IMR-90 (cell line): ENCODE results near the gene SPTLC1. TPM values are rescaled to one million over a fixed set of nuclear protein-coding genes. Genes with fewer than 3 reads are reported as not detected.

Experiments
- ATAC-seq: fragments of 200-7000 bp; cut with Tn5 transposase; 2 replicates; pipeline ENCODE4 v1.9.1; 2020; ENCODE audit warnings: low read depth, mild to moderate bottlenecking, moderate library complexity
- BruUV-seq: library from RNA; stranded (reverse); fragments of 400-500 nt; replicated peaks from 2 replicates; lab custom pipeline; 2021; lab: Mats Ljungman, UMichigan
- CTCF ChIA-PET: fragments of 300-600 bp; formaldehyde crosslinking; extraction: SDS; loops from one replicate; lab custom pipeline; 2021; ENCODE audit warnings: antibody characterized with exemption; lab: Yijun Ruan, JAX
- POLR2A ChIA-PET: fragments of 300-600 bp; sonication (Branson Sonifier 250); formaldehyde crosslinking; loops from one replicate; lab custom pipeline; 2022; ENCODE audit warnings: antibody characterized with exemption; ENCODE audit not compliant: unreplicated experiment; lab: Charles Lee
- DNase-seq: peaks from one replicate; pipeline ENCODE4 v3.0.0; 2013
- H2AFZ ChIP-seq: replicated peaks from 2 replicates; pipeline ENCODE3; 2013; ENCODE audit warnings: low read length, mild to moderate bottlenecking; ENCODE audit not compliant: poor library complexity
- H2AK5ac ChIP-seq: 2 replicates; pipeline ENCODE4 v1.6.1; 2013; ENCODE audit warnings: low read depth, low read length, inconsistent platforms
- H2AK9ac ChIP-seq: replicated peaks from 2 replicates; pipeline ENCODE3; 2013; ENCODE audit warnings: mild to moderate bottlenecking, low read depth, low read length, moderate library complexity; ENCODE audit not compliant: poor library complexity
- H2BK120ac ChIP-seq: 2 replicates; pipeline ENCODE4 v1.6.1; 2013; ENCODE audit warnings: low read depth, low read length, inconsistent platforms
- H2BK15ac ChIP-seq: 3 replicates; pipeline ENCODE4 v1.6.1; 2013; ENCODE audit warnings: low read depth, low read length, inconsistent platforms
- H2BK20ac ChIP-seq: 2 replicates; pipeline ENCODE4 v1.6.1; 2013; ENCODE audit warnings: low read depth, mild to moderate bottlenecking, inconsistent platforms, low read length, moderate library complexity
- H2BK5ac ChIP-seq: 2 replicates; pipeline ENCODE4 v1.6.1; 2013; ENCODE audit warnings: mild to moderate bottlenecking, low read depth, low read length, inconsistent platforms; ENCODE audit not compliant: poor library complexity, severe bottlenecking
- H3K14ac ChIP-seq: replicated peaks from 2 replicates; pipeline ENCODE4 v1.6.1; 2013; ENCODE audit warnings: low read depth, low read length, inconsistent platforms
- H3K18ac ChIP-seq: 2 replicates; pipeline ENCODE4 v1.6.1; 2013; ENCODE audit warnings: low read depth, low read length, control low read depth
- H3K23ac ChIP-seq: 2 replicates; pipeline ENCODE4 v1.6.1; 2013; ENCODE audit warnings: low read depth, low read length, inconsistent platforms
- H3K27ac ChIP-seq: 2 replicates; pipeline ENCODE4 v1.5.1; 2013; ENCODE audit warnings: mild to moderate bottlenecking, control low read depth, low read length; ENCODE audit not compliant: insufficient read depth
- H3K27me3 ChIP-seq: 2 replicates; pipeline ENCODE4 v1.6.1; 2013; ENCODE audit warnings: low read length; ENCODE audit not compliant: control insufficient read depth, insufficient read depth
- H3K36me3 ChIP-seq: 2 replicates; pipeline ENCODE4 v1.6.1; 2013; ENCODE audit warnings: low read length, mixed read lengths; ENCODE audit not compliant: control insufficient read depth, insufficient read depth
- H3K4ac ChIP-seq: 2 replicates; pipeline ENCODE4 v1.6.1; 2013; ENCODE audit warnings: low read depth, low read length, inconsistent platforms
- H3K4me1 ChIP-seq: 2 replicates; pipeline ENCODE4 v1.6.1; 2013; ENCODE audit warnings: low read length, mixed read lengths; ENCODE audit not compliant: control insufficient read depth, insufficient read depth
- H3K4me2 ChIP-seq: 2 replicates; pipeline ENCODE4 v1.6.1; 2013; ENCODE audit warnings: low read depth, mild to moderate bottlenecking, control low read depth, low read length, moderate library complexity
- H3K4me3 ChIP-seq: 2 replicates; pipeline ENCODE4 v1.5.1; 2013; ENCODE audit warnings: low read depth, mild to moderate bottlenecking, control low read depth, low read length, moderate library complexity; ENCODE audit not compliant: insufficient read depth
- H3K56ac ChIP-seq: 2 replicates; pipeline ENCODE4 v1.6.1; 2013; ENCODE audit warnings: low read length, inconsistent platforms; ENCODE audit not compliant: insufficient read depth; ENCODE audit errors: extremely low read depth
- H3K79me1 ChIP-seq, 2 experiments: 2 replicates each; pipeline ENCODE4 v1.6.1; 2013; ENCODE audit warnings: low read length in 2 of 2, inconsistent platforms in 1 of 2, low read depth in 1 of 2
- H3K9ac ChIP-seq: 2 replicates; pipeline ENCODE4 v1.6.1; 2013; ENCODE audit warnings: low read depth, low read length, control low read depth
- H3K9me1 ChIP-seq: 2 replicates; pipeline ENCODE4 v1.6.1; 2013; ENCODE audit warnings: low read length, inconsistent platforms; ENCODE audit not compliant: insufficient read depth
- H3K9me3 ChIP-seq: 2 replicates; pipeline ENCODE4 v1.6.1; 2013; ENCODE audit warnings: low read length; ENCODE audit not compliant: control insufficient read depth, insufficient read depth
- H4K20me1 ChIP-seq: 2 replicates; pipeline ENCODE4 v1.6.1; 2013; ENCODE audit warnings: low read length, inconsistent platforms; ENCODE audit not compliant: insufficient read depth
- H4K5ac ChIP-seq: 2 replicates; pipeline ENCODE4 v1.6.1; 2013; ENCODE audit warnings: mild to moderate bottlenecking, low read depth, low read length, control low read depth
- H4K8ac ChIP-seq, 2 experiments: 2 replicates each; pipeline ENCODE4 v1.6.1; 2013; ENCODE audit warnings: low read depth in 2 of 2, low read length in 2 of 2, control low read depth in 1 of 2, inconsistent platforms in 1 of 2
- H4K91ac ChIP-seq: 2 replicates; pipeline ENCODE4 v1.6.1; 2013; ENCODE audit warnings: low read depth, low read length, inconsistent platforms; ENCODE audit not compliant: insufficient read depth
- BHLHE40 ChIP-seq: fragments of 150-350 bp; IDR thresholded peaks from 2 replicates; pipeline ENCODE4 v1.6.1; 2016; ENCODE audit warnings: mild to moderate bottlenecking, low read depth, low read length
- CEBPB ChIP-seq: IDR thresholded peaks from 2 replicates; pipeline ENCODE4 v1.6.1; 2012; ENCODE audit warnings: low read depth, low read length, improper control_type of control experiment
- CHD1 ChIP-seq: IDR thresholded peaks from 2 replicates; pipeline ENCODE4 v1.6.1; 2012; ENCODE audit warnings: low read depth, low read length, improper control_type of control experiment
- FOS ChIP-seq: fragments of 150-350 bp; IDR thresholded peaks from 2 replicates; pipeline ENCODE4 v1.6.1; 2016; ENCODE audit warnings: low read depth, low read length
- MAFK ChIP-seq: IDR thresholded peaks from 2 replicates; pipeline ENCODE4 v1.6.1; 2012; ENCODE audit warnings: low read depth, low read length, improper control_type of control experiment
- MAZ ChIP-seq: IDR thresholded peaks from 2 replicates; pipeline ENCODE4 v1.6.1; 2012; ENCODE audit warnings: low read depth, mild to moderate bottlenecking, low read length, improper control_type of control experiment, moderate library complexity, borderline replicate concordance
- MXI1 ChIP-seq: IDR thresholded peaks from 2 replicates; pipeline ENCODE4 v1.6.1; 2012; ENCODE audit warnings: low read depth, mild to moderate bottlenecking, low read length, moderate library complexity, borderline replicate concordance
- NFE2L2 ChIP-seq: fragments of 150-350 bp; IDR thresholded peaks from 2 replicates; pipeline ENCODE4 v1.6.1; 2016; ENCODE audit warnings: low read depth, mild to moderate bottlenecking, low read length
- POLR2A ChIP-seq: IDR thresholded peaks from 2 replicates; pipeline ENCODE4 v1.6.1; 2012; ENCODE audit warnings: mild to moderate bottlenecking, low read depth, low read length
- RAD21 ChIP-seq: IDR thresholded peaks from 2 replicates; pipeline ENCODE4 v1.6.1; 2012; ENCODE audit warnings: low read length, improper control_type of control experiment
- RCOR1 ChIP-seq: IDR thresholded peaks from 2 replicates; pipeline ENCODE4 v1.6.1; 2012; ENCODE audit warnings: mild to moderate bottlenecking, low read length, improper control_type of control experiment; ENCODE audit not compliant: insufficient replicate concordance
- RFX5 ChIP-seq: IDR thresholded peaks from 2 replicates; pipeline ENCODE4 v1.8.0; 2012; ENCODE audit warnings: low read depth, mild to moderate bottlenecking, low read length, moderate library complexity
- SMC3 ChIP-seq: fragments of 150-350 bp; IDR thresholded peaks from 2 replicates; pipeline ENCODE4 v1.6.1; 2016; ENCODE audit warnings: low read depth, mild to moderate bottlenecking, antibody characterized with exemption, low read length, moderate library complexity
- WGBS, 2 experiments: methylation state at CpG; one replicate each; pipeline versions ENCODE4 v1.1.5 to v1.1.7; 2013; ENCODE audit warnings: missing lambda C conversion rate in 2 of 2; ENCODE audit not compliant: insufficient read length in 1 of 2; ENCODE audit errors: extremely low coverage in 2 of 2; 5-methylcytosine and 5-hydroxymethylcytosine counted together
- dilution Hi-C: fragments of 300-500 bp; cut with HindIII; formaldehyde crosslinking; loops from one replicate; pipeline ENCODE4 v1.14.3; 2018; ENCODE audit warnings: low sequenced_read_pairs; ENCODE audit not compliant: unreplicated experiment
- in situ Hi-C: fragments of 300-500 bp; cut with MboI; formaldehyde crosslinking; loops from 3 replicates; pipeline ENCODE4 v1.14.3; 2019; ENCODE audit warnings: low sequenced_read_pairs, inconsistent platforms, mixed read lengths
- intact Hi-C: fragments of 100-400 bp; cut with micrococcal nuclease; formaldehyde crosslinking; loops from 2 replicates; pipeline ENCODE4 v1.10.0; 2022
- polyA plus RNA-seq, 3 experiments: library from polyadenylated mRNA; depleted of rRNA; stranded (reverse); fragments of >200 nt; gene quantifications; 2 replicates each; pipeline ENCODE4 v1.2.3, GENCODE V29; 2012; ENCODE audit warnings: low replicate concordance in 1 of 3
- total RNA-seq: library from RNA; depleted of rRNA; stranded (reverse); fragments of >200 nt; gene quantifications from 2 replicates; pipeline ENCODE4 v1.2.3, GENCODE V29; 2012
- TF ChIP-seq, protein P1 (sequence below): conservative IDR thresholded peaks from 2 replicates; pipeline ENCODE4 v1.5.1; 2012; ENCODE audit warnings: mild to moderate bottlenecking, low read depth, low read length, improper control_type of control experiment
- TF ChIP-seq, protein P2 (sequence below): fragments of 150-350 bp; IDR thresholded peaks from 2 replicates; pipeline ENCODE4 v1.6.1; 2016; ENCODE audit warnings: low read depth, mild to moderate bottlenecking, low read length, moderate library complexity, borderline replicate concordance

Gene SPTLC1
- total and polyA plus RNA-seq, 2 of the 4 experiments (the other 2 are of a cell fraction) = 65.7 to 92.7 TPM

DNA sequence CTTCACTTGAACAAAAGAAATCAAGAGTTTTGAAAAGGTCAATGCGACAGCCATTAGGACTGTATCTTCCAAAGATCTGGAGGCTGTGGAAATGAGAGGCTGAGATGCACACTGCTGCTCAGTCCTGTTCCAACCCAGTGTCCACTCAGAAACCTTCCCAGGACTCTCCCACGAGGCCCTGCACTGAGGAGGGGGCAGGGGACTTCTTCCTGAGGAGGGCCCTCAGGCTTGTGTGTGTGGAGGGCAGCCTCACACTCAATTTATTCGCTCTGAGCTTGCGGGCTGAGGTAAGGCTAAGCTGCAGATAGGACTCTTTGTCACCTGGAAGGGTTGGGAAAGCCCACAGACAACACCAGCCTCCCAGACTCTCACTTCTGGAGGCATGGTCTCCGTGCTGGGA, 95.6 kb downstream of the SPTLC1 start:
- in situ Hi-C loops = no loop called here
- CTCF ChIA-PET = interaction anchor here (0.6 kb wide), 1 partner anchor 15 kb away, joined by 5 read pairs; no protein-coding TSS in a partner anchor

More for the DNA sequence above, 95.6 kb downstream of the SPTLC1 start:
- Histone ChIP-seq H3K9me1 (no peaks in the 10 kb centered on the region), H3K23ac (no peak overlapping the region), H3K27ac (no peak overlapping the region), H3K79me1 (no peaks in the 10 kb centered on the region), H4K5ac (no peak overlapping the region), H2AFZ (no peak overlapping the region), H3K56ac (no peak overlapping the region), H3K18ac (no peak overlapping the region), H3K9me3 (no peaks in the 10 kb centered on the region), H3K4ac (no peak overlapping the region), H3K4me1 (no peaks in the 10 kb centered on the region), H4K8ac (no peak overlapping the region), H4K20me1 (no peaks in the 10 kb centered on the region), H3K4me3 (no peak overlapping the region), H3K4me2 (no peak overlapping the region), H2AK5ac (no peak overlapping the region), H2BK15ac (no peak overlapping the region), H2BK5ac (no peak overlapping the region), H3K14ac (no peak overlapping the region), H4K91ac (no peak overlapping the region), H3K36me3 (no peaks in the 10 kb centered on the region), H2BK120ac (no peak overlapping the region), H2BK20ac (no peak overlapping the region), H2AK9ac (no peak overlapping the region), H3K9ac (no peak overlapping the region), H3K27me3 (peaks cover 12% of the 10 kb centered on the region)
- ATAC-seq = no peak
- intact Hi-C loops = no loop called here
- BruUV-seq = no TSS peak
- 100% methylated on average over 1 of the region's 5 CpGs; no CpG with 5 or more reads in 1 of the 2 experiments for WGBS, 2 experiments
- DNase-seq = no peak
- dilution Hi-C loops = no loop called here
- TF ChIP-seq MAZ = no peak
- TF ChIP-seq CEBPB = no peak
- no peak for TF ChIP-seq RFX5
- no peak for TF ChIP-seq FOS
- TF ChIP-seq MAFK = no peak
- no peak for TF ChIP-seq MXI1
- TF ChIP-seq CHD1 = no peak
- TF ChIP-seq, protein P1, sequence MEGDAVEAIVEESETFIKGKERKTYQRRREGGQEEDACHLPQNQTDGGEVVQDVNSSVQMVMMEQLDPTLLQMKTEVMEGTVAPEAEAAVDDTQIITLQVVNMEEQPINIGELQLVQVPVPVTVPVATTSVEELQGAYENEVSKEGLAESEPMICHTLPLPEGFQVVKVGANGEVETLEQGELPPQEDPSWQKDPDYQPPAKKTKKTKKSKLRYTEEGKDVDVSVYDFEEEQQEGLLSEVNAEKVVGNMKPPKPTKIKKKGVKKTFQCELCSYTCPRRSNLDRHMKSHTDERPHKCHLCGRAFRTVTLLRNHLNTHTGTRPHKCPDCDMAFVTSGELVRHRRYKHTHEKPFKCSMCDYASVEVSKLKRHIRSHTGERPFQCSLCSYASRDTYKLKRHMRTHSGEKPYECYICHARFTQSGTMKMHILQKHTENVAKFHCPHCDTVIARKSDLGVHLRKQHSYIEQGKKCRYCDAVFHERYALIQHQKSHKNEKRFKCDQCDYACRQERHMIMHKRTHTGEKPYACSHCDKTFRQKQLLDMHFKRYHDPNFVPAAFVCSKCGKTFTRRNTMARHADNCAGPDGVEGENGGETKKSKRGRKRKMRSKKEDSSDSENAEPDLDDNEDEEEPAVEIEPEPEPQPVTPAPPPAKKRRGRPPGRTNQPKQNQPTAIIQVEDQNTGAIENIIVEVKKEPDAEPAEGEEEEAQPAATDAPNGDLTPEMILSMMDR = no peak
- TF ChIP-seq SMC3 = no peak
- TF ChIP-seq POLR2A = no peak
- TF ChIP-seq BHLHE40 = no peak
- no peak for TF ChIP-seq NFE2L2
- TF ChIP-seq RAD21 = no peak
- TF ChIP-seq, protein P2, sequence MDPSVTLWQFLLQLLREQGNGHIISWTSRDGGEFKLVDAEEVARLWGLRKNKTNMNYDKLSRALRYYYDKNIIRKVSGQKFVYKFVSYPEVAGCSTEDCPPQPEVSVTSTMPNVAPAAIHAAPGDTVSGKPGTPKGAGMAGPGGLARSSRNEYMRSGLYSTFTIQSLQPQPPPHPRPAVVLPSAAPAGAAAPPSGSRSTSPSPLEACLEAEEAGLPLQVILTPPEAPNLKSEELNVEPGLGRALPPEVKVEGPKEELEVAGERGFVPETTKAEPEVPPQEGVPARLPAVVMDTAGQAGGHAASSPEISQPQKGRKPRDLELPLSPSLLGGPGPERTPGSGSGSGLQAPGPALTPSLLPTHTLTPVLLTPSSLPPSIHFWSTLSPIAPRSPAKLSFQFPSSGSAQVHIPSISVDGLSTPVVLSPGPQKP = no peak
- TF ChIP-seq RCOR1 = no peak
- POLR2A ChIA-PET = no interaction called here
